HuH-7 (cell line): ENCODE results near the gene GRIK4.
"Not testable (repeated sequence)": the region's sequence is repeated elsewhere in the genome, so short reads cannot be mapped to it uniquely, and the experiment has no call there.

ENCODE experiments used
- DNase-seq: peaks from one replicate; pipeline ENCODE4 v3.0.0; 2011; ENCODE audit warnings: low spot score

GRIK4 gene

DNA sequence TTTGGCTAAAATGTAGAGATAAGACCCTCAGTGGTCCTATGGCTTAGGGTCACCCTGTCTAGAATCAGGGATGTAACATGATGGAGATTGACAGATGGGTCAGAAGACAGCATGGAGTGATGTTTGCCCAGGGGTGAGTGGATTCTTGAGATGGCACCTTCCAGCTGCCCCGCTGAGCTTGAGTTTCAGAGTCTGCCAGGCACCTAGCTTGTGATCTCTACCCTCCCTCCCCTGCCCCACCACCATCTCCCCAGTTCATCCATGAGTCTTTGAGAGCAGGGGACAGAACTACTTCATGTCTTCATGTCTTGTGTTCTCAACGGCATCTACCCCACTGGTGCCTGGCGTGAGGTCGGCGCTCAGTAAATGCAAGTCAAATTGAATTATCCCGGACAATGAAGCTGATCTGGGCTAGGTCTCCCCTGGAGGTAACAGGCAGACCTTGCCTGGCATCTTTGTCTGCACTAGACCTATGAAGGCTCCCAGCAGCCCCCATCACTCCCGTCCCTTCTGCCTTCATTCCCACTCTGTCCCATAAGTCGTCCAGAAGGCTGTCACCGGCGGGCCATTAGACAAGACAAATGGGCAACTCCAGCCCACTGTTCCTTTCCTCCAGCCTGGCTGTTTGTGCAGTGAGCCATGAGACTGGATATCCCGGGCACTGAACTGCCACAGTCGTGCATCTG, 273.2 kb downstream of the GRIK4 start:
- DNase-seq, result no peak

DNA sequence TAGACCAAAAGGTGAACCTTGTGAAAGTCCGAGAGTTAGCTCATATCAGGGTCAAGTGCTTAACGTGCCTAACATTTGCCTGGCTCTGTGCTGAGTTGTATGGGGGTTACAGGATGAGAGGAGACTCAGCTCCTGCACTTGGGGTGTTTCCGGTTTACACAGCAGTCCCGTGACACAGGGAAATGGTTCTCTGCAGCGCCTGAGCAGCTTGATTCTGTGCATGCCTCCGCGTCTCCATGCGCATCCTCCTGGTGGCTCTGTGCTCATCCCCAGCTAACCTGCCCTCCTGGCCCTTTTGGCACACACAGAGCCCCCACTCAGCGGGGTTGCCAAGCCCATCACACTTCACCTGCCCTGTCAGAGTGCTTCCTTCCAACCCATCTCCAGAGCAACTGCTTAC, 274.0 kb downstream of the GRIK4 start:
- no peak for DNase-seq

DNA sequence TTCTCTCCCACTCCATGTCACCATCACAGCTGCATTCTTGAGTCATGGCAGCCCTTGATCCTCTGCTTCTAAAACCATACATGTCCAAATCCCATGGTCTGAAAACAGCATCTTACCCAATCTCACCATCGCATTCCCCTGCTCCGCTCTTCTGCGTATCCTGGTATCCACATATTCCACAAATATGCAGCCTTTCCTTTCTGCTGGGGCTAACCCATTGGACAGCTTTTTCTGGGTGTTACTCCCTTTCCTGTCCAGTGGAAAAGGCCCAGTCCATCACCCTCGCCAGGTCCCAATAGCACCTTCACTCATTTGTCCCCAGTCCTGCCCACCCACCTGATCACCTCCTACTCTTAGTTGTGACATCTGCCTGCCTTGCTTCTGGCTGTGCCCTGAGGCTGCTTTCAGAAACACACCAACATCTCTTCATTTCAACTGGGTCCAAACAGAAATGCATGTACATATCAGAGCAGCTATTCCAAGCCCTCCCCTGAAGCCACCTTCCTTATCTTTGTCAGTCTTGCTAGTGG, 274.7 kb downstream of the GRIK4 start:
- no peak for DNase-seq

DNA sequence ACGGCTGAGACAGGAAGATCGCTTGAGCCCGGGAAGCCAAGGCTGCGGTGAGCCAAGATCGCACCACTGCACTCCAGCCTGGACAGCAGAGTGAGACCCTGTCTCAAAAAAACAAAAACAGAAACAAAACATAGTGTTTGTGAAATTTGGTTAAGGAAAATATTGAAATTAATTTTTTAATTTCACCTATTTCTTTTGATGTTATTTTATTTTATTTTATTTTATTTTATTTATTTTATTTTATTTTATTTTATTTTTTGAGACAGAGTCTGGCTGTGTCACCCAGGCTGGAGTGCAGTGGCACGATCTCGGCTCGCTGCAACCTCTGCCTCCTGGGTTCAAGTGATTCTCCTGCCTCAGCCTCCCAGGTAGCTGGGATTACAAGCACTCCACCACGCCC, 275.7 kb downstream of the GRIK4 start:
- DNase-seq, result not testable (repeated sequence)

DNA sequence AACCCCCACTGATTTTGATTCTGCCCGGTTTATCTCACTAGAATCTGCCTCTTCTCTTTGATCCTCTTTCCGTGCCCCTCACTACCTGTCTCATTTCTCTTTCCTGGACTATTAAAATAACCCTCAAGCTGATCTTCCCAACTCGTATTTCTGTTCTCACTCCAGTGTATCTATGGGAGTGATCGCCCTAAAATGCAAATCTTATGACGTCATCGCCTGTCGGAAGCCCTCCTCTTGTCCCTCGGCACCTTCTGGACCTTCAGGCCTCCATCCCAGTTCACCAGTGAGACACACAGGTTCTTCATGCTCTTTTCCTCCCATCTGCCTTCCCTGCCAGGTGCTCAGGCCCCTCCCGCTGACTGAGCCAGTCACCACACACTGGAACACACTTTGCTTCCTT, 277.8 kb downstream of the GRIK4 start:
- DNase-seq, result no peak

DNA sequence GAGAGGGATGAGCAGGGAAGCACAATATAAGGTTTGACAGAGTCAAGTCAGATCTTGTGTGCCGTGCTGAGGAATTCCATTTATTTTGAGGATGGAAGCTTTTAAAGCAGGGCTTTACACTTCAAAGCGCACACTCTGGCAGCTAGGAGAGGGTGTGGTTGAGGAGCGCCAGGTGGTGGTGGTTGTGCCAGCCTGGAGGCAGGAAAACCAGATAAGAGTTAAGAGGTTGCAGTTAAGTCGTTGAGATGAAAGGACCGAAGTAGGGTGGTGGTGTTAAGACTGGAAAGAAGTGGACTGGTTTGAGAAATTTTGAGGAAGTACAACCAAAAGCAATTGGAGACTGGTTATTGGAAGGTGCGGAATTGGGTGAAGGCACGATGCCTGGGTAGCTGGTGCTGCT, 280.8 kb downstream of the GRIK4 start:
- DNase-seq, result no peak

DNA sequence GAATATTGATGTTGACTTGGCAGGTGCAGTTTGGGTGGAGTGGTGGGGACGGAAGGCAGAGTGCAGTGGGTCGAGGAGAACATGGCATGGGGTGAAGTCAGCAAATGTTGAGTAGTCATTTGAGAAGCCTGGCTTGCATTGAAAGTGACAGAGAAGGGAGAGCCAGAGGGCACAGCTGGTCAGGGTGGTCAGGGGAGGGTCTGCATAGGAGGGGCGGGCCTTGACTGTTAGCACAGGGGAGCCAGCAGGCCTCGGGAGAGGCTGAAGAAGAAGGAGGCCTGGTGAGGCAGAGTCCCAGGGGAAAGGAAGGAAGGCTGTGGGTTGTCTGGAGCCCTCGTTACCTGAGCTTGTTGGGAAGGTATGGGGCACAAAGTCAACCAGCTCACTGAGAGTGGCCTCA, 281.6 kb downstream of the GRIK4 start:
- DNase-seq, result no peak

DNA sequence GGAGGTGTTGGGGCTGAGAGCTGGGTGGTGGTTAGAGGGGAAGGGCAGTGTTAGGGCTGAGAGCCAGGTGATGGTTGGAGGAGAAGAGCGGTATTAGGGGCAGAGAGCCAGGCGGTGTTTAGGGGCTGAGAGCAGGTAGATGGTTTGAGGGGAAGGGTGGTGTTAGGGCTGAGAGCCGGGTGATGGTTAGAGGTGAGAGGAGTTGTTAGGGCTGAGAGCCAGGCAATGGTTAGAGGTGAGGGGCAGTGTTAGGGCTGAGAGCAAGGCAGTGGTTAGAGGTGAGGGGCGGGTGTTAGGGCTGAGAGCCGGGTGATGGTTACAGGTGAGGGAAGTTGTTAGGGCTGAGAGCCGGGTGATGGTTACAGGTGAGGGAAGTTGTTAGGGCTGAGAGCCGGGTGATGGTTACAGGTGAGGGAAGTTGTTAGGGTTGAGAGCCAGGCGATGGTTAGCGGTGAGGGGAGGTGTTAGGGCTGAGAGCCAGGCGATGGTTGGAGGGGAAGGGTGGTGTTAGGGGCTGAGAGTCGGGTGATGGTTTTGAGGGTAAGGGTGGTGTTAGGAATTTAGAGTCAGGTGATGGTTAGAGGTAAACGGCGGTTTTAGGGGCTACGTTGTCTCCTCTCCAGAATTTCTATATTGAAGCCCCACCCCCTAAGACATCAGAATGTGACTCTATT, 282.4 kb downstream of the GRIK4 start:
- DNase-seq, result no peak

DNA sequence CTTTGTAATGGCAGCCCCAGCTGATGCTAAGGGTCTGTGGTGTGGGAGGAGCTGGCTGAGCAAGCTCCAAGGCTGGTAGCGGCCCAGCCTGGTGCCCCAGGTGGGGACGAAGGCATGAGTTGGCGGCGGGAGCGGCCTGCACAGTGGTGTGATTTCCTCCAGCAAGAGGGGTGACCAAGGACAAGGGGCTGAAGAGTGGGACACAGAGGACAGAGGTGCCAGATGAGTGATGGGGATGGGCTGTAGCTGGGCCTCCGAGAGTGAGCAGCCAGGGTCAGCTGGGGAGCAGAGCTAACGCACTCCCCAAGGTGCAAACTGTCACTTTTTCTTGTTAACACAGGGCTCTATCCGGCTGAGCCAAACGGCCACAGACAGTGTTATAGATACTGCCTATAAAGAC, 283.2 kb downstream of the GRIK4 start:
- no peak for DNase-seq

DNA sequence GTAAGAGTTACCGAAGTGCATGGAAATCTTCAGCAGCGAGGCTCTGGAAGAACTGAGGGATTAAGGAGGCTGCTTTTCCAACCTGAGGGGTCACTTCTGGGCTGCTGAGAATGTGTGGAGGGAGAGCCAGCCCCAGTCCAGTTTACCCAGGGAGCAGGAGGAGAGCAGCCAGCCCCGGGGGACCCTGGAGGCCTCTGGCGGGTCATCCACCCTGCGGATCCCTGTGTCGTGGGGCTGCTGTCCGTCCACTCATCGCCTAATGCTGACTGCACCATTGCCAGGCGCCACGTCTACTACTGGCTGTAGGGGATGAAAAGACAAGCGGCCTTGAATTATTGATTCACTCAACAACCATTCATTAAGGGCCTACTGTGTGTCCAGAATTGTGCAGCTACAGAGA, 283.6 kb downstream of the GRIK4 start:
- DNase-seq, result no peak

DNA sequence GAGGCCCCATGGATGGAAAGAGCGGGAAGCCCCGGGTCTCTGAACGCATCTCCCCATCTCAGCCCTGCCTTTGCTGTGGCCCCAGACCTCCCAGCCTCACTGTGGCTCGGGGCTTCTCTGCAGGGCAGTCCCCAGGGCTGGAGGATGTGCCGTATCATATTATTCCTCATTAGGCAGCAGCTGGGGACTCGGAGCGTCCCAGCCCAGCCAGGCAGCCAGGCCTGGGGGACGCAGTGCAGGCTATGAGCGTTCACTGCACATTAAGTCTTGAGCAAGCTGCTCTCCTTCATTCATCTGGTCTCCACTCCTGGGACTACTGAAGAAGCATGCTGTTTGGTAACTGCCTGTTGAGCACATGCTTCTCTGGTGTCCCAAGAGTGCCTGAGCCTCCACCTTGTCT, 285.6 kb downstream of the GRIK4 start:
- no peak for DNase-seq

DNA sequence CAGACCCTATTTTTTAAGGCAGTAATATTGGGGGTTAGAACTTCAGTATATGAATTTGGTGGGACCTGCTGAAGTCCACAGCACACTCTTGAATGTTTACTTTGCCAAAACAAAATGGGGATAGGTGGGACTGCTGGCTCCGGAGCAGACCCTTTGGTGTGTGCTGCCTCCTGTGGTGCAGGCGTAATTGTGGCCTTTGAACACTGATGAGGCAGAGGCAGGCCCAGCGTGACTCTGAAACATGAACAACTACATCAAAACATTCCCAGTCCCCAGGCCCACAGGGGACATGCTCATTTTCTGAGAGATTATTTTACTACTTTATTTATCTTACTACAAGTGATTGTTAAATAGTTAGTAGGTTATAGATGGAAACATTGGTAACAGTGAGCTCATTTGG, 287.3 kb downstream of the GRIK4 start:
- no peak for DNase-seq

DNA sequence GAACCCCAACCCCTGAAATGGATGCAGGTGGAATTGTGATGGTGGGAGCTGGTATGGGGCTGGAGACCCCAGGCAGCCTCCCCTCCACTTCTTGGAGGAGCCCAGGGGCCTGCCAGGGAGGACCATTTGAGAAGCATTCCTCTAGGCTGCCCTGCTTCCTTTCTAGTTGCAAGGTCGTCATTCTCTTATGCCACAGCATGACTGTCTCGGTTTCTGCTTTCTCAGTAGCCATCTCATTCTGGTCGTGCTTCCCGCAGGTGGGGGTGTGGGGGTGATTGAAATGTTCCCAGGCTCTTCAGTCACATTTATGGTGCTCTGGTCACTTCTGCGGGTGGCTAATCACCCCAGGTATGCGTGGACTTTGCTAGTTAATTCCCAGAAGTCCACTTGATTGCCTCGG, 288.7 kb downstream of the GRIK4 start:
- no peak for DNase-seq

DNA sequence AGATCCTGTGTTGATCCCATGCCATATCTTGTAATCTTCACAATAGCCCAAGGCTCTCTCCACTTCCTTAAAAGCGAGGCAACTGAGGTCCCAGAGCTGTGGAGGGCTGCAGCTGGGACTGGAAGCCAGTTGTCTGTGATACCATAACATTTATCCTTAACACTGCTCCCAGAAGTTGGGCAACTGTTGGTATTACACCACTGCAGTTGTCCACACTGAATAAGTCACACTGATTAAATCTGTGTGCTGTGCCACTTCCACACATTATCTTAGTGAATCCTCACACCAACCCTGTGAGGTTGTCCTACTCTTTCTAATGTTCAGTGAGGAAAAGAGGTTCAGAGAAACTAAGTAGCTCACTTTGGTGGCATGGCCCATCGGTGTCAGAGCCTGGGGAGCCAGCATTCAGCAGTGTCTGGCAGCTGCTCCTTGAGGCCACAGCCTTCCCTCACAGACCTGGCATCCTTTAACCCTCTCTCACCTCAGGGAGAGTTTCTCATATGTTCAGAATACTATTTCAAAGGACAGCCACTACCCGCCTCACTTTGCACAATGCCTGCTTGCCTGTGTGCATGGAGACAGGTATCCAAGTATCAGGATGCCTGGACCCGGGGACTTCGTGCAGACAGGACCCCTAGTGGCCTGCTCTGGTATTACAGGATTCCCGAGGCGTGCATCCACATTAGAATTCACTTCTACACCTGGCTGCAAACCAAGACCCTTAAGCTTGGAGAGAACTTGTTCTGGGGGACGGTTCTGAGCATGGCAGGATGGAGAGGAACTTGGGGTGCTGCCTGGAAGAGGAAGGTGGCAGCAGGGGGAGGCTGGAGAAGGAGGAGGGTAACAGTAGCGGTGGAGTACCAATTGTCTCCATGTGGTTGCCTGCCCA, 290.5 kb downstream of the GRIK4 start:
- DNase-seq, result peak; percentile 79

DNA sequence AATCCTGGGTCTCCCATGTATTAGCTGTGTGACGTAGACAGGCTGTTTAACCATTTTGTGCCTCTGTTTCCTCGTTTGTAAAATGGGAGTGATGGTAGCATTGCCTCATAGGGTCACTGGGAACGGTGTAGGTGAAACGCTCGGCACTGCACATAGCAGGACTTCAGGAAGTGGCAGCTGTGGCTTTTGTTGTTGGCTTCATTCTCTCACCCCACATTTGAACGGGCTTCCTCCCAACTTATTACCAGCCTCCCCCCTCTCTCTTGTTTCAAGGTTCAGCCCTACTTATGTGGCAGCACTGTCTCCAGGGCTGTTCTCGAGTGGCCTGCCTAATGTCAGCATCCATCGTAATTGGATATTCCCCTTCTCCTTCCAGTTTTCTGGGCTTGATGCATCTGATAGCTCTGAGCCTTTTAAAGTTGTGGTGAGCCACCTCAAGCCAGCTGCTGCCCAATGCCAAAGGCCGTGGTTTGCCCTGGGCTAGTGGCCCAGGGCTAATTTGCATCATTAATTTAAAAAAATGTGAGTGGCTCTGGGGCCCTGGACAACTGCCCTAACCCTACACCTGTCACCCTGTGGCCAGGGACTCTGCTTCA, 294.5 kb downstream of the GRIK4 start:
- no peak for DNase-seq

DNA sequence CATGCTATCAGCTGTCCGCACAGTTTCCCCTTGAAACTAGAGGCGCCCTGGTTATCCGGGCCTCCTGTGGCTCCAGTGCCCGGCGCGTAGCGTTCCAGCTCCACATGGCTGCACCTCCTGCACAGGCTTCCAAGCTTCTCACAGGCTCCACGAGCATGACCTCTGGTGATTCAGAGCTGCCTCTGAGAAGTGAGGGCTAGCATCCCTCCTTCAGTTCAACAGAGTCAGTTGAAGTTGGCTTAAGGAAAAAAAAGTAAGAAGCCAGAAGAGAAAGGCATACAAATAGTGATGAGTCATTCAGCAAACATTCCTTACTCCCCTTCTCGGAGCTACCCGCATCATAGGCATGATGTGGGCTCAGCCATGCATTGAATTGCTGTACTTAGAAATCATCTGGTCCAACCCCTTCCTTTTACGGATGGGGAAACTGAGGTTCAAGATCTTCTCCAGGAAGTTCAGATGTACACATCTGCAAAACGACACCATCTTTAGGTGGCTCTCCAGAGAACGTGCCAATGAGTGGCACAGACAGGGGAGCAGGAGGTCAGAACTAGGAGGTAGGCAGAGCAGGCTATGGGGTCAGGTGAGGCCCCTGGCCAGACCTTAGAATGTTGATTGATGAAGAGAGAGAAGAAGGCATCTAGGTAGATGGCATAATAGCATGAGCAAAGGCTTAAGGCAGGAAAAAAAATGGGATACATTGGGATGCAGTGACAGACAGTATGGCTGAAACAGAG, 296.0 kb downstream of the GRIK4 start:
- DNase-seq, result no peak

DNA sequence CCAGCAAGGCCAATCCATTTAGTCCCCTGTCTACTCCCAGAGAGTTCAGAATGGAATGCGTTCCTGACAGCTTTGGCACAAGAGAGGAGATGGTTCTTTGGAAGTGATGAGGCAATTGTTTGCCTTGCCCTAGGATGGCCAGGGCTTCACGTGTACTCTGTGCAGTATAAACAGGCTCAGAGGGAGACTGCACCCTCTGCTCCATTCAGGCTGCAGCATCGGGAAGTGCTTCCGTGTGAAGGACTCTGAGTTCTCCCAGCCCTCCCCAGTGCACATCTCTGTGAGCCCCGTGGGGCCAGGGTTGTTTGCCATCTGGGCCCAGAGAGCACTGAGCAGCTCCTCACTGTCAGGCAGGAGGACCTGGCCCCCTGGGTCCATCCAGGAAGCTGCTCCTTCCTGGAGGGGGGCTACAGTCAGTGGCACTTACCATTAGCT, 297.1 kb downstream of the GRIK4 start:
- DNase-seq, result no peak

DNA sequence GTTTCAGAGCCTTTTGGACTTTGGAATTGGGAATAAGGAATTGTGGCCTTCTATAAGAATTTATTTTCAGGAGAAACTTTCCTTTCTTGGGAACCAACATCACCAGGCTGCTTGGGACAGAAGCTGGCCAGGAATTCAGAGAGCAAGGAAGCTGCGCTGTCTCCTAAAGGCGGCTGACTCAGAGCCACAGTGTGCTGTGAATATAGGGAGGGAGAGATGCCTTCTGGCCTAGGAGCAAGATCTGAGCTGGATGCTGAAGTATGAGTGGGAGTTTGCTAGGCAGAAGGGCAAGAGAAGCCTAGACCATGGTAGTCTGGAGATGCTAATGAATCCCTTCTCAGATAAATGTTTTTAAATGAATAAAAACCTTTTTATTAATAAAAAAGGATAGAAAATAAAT, 298.7 kb downstream of the GRIK4 start:
- no peak for DNase-seq

DNA sequence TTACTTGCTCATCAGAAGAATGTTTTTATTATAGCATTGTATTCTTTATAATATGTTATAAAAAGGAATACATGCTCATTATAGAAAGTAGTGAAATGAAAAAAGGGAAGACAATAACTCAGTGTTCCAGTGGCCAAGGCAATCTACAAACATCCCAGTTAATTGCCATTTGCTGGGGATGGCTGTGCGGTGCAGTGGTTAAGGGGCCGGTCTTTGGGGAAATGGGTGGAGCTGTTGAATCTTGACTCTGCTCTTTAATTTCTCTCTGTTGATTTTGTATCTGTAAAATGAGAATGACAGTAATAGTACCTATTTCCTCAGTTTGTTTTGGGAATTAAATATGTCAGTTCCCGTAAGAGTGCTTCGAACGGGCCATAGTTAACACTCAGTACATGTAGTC, 299.7 kb downstream of the GRIK4 start:
- no peak for DNase-seq

DNA sequence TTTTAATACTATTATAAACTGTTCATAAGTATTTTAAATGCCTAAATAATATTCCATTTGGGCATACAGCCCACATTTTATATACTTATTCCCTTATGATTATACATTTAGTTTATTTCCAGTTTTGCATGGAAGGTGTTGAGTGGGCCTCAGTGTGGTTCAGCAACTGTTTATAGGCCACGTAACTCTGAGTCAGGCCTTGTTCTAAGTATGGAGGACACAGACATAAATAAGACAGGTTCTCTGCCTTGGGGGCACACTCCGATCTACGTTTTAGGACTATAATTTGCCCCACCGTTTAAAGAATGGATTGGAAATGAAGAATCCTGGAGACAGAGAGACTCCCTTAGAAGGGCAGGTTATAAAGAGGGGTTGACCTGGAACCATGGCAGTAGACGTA, 300.2 kb downstream of the GRIK4 start:
- DNase-seq, result no peak

DNA sequence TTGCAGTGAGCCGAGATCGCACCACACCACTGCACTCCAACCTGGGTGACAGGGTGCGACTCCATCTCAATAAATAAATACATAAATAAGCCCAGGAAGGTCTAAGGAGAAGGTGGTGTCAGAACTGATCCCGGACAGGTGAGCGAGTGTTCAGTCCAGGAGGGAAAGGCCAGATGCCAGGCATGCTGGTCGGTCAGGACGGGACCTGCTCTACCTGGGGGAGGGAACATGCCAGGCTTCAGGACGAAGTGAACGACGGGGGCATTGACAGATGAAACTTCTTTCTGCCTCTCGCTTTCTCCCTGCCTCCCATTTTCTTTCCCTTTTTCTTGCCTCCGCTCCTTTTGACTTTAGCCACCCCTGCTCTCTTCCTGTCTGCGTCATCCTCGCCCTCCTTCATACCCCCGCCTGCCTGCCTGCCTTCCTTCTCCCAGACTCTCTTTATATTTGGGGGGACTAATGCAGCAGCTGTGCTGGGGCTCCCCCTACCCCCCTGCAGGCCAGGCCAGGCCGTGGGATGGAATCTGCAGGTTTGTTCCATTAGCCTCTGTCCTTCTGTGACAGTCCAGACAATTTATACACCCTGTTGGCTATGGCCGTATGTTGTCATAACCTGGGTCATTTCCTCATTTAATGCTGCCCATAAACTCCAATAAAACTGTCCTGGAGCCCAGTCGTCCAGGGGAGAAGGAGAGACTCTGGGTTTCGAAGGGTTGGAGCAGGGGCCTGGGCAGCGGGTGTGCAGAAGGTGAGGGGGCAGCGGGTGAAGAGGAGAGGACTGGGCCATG, 303.2 kb downstream of the GRIK4 start:
- DNase-seq, result no peak
